ENCODE measurements around the gene NACC1. TPM values are rescaled to one million over a fixed set of nuclear protein-coding genes. Genes with fewer than 3 reads are reported as not detected.

The NACC1 gene
- total RNA-seq, 1 donor from 2014 or later, result 34.7 TPM

DNA sequence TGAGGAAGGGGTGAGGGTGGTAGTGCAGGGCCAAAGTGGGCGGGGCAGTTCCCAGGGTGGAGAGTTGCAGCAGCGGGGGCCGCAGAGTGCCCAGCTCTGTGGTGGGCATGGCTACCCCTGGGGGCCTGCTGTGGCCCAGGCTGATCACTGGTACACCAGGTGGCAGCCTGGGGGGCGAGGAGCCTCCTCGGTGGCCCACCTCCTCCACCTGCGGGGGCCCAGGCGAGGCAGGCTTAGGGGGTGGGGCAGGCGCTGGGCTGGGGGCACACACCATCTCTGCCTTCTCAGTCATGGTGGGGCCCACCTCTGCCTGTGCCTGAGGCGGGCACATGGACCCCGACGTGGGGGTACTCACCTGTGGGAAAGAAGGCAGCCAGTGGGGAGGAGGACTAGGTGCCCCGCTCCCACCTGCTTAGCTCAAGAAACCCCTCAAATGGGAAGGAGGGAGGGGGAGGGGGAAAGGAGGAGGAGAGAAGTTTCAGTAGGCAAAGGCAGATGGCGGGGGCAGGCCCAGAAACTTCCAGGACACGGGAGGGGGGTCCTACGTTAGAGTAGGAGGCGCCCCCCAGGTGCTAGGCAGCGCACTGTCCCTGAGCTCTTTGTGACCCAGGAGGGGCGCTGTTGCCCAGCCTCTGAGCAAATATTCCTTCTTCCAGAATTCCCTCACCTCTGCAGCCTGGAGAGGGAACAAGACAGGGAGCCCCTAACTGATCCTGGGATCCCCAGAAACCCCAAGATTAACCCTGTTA lies 17.0 kb upstream of the NACC1 start:
- Histone ChIP-seq H3K27ac (no peak overlapping the region), H3K4me1 (peaks cover 11% of the 10 kb centered on the region), H3K9me3 (ENCODE audit: low read depth) (no peaks in the 10 kb centered on the region), H4K20me1 (ENCODE audit: low read depth) (peaks cover 54% of the 10 kb centered on the region), H3K27me3 (peaks cover 73% of the 10 kb centered on the region), H2AFZ (replicated peaks) (no peak overlapping the region), H3K79me2 (ENCODE audit: low read depth) (no peaks in the 10 kb centered on the region), H3F3A (ENCODE audit: low read depth) (peaks cover 41% of the 10 kb centered on the region), H3K4me2 (no peak overlapping the region), H3K36me3 (no peaks in the 10 kb centered on the region), H3K9ac (no peak overlapping the region), H3K4me3 (no peak overlapping the region)
- peak overlapping the region; percentile 38 for H3K4me3 Mint-ChIP-seq
- TF ChIP-seq EZH2 (IDR thresholded peaks at IDR 0.05), result no peak
- TF ChIP-seq, protein P1, sequence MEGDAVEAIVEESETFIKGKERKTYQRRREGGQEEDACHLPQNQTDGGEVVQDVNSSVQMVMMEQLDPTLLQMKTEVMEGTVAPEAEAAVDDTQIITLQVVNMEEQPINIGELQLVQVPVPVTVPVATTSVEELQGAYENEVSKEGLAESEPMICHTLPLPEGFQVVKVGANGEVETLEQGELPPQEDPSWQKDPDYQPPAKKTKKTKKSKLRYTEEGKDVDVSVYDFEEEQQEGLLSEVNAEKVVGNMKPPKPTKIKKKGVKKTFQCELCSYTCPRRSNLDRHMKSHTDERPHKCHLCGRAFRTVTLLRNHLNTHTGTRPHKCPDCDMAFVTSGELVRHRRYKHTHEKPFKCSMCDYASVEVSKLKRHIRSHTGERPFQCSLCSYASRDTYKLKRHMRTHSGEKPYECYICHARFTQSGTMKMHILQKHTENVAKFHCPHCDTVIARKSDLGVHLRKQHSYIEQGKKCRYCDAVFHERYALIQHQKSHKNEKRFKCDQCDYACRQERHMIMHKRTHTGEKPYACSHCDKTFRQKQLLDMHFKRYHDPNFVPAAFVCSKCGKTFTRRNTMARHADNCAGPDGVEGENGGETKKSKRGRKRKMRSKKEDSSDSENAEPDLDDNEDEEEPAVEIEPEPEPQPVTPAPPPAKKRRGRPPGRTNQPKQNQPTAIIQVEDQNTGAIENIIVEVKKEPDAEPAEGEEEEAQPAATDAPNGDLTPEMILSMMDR (IDR thresholded peaks at IDR 0.05), result peak; percentile 53
- H3K4me1 Mint-ChIP-seq, result peaks cover 12% of the 10 kb centered on the region
- H3K9me3 Mint-ChIP-seq, result peaks cover 3% of the 10 kb centered on the region
- H3K36me3 Mint-ChIP-seq, result no peaks in the 10 kb centered on the region
- no peak overlapping the region for H3K27ac Mint-ChIP-seq
- DNase-seq (ENCODE audit: low spot score), result no peak
- peaks cover 47% of the 10 kb centered on the region for H3K27me3 Mint-ChIP-seq (ENCODE audit: insufficient read depth, low read depth)

DNA sequence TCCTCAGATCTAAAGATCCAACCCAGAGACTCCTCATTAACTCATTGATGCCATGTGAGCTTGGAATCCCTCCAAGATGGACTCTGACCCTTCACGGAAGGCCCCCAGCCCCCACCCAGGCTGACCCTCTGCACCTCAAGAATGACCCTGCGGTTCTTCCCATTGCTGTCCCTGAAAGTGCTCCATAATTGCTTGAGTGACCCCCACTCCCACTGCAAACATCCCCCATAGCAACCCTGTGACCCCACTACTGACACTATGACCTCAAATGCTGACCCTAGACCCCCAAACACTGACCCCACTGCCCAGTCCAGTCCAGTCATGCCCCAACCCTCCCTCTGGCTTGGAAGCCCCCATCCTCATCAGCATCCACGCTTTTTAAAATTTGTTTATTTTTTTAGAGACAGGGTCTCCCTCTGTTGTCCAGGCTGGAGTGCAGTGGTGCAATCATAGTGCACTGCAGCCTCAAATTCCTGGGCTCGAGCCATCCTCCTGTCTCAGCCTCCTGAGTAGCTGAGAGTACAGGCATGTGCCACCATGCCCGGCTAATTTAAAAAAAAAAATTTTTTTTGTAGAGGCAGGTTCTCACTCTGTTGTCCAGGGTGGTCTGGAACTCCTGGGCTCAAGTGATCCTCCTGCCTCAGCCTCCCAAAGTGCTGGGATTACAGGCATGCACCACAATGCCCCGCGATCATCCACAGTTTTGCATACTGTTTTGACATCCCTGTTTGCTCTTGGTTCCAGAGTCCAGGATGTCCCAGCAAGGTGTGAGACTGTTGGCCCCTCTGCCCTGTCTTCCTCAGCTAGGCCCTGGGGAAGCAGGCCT lies 16.3 kb upstream of the NACC1 start:
- Mint-ChIP-seq H3K9me3 (peaks cover 3% of the 10 kb centered on the region), H3K27ac (no peak overlapping the region), H3K4me3 (peak overlapping the region; percentile 38), H3K4me1 (peaks cover 10% of the 10 kb centered on the region), H3K36me3 (no peaks in the 10 kb centered on the region), H3K27me3 (ENCODE audit: insufficient read depth, low read depth) (peaks cover 41% of the 10 kb centered on the region)
- Histone ChIP-seq H3K4me1 (peaks cover 6% of the 10 kb centered on the region), H3K79me2 (ENCODE audit: low read depth) (no peaks in the 10 kb centered on the region), H2AFZ (replicated peaks) (no peak overlapping the region), H3K9me3 (ENCODE audit: low read depth) (no peaks in the 10 kb centered on the region), H3K4me2 (peak overlapping the region; percentile 67), H3K4me3 (no peak overlapping the region), H3K27ac (no peak overlapping the region), H4K20me1 (ENCODE audit: low read depth) (peaks cover 49% of the 10 kb centered on the region), H3K9ac (no peak overlapping the region), H3K27me3 (peaks cover 65% of the 10 kb centered on the region), H3F3A (ENCODE audit: low read depth) (peaks cover 33% of the 10 kb centered on the region), H3K36me3 (no peaks in the 10 kb centered on the region)
- no peak for DNase-seq (ENCODE audit: low spot score)
- TF ChIP-seq EZH2phosphoT487 (IDR thresholded peaks at IDR 0.05), result no peak
- no peak for TF ChIP-seq EZH2 (IDR thresholded peaks at IDR 0.05)
- TF ChIP-seq, protein P1 (IDR thresholded peaks at IDR 0.05), result no peak

DNA sequence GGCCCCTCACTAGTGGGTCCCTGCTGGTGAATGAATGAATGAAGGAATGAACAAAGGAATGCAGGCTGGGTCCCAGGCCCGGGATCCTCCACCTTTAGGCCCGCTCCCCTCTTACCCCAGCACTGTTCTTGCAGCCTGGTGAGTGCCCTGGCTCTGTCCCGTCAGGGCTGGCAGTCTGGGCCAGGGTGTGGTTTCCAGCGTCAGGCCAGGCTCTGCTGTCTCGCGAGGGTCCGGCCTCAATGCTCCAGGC lies 15.7 kb upstream of the NACC1 start:
- no peak for TF ChIP-seq EZH2phosphoT487 (IDR thresholded peaks at IDR 0.05)
- TF ChIP-seq, protein P1 (IDR thresholded peaks at IDR 0.05), result no peak
- TF ChIP-seq EZH2 (IDR thresholded peaks at IDR 0.05), result no peak
- no peak for DNase-seq (ENCODE audit: low spot score)
- peaks cover 28% of the 10 kb centered on the region for H3F3A ChIP-seq (ENCODE audit: low read depth)
- H3K4me1 ChIP-seq, result peaks cover 3% of the 10 kb centered on the region
- H3K9ac ChIP-seq, result no peak overlapping the region
- H3K27ac ChIP-seq, result no peak overlapping the region
- peaks cover 44% of the 10 kb centered on the region for H4K20me1 ChIP-seq (ENCODE audit: low read depth)
- Mint-ChIP-seq H3K4me1 (peaks cover 6% of the 10 kb centered on the region), H3K36me3 (peaks cover under 1% of the 10 kb centered on the region), H3K27me3 (ENCODE audit: insufficient read depth, low read depth) (peaks cover 36% of the 10 kb centered on the region), H3K9me3 (peaks cover 3% of the 10 kb centered on the region), H3K27ac (no peak overlapping the region), H3K4me3 (no peak overlapping the region)
- H3K27me3 ChIP-seq, result peaks cover 60% of the 10 kb centered on the region
- H3K9me3 ChIP-seq (ENCODE audit: low read depth), result no peaks in the 10 kb centered on the region
- peak overlapping the region; percentile 67 for H3K4me2 ChIP-seq
- H3K79me2 ChIP-seq (ENCODE audit: low read depth), result no peaks in the 10 kb centered on the region
- peak overlapping the region; percentile 90 for H2AFZ ChIP-seq (replicated peaks)
- H3K4me3 ChIP-seq, result peak overlapping the region; percentile 34
- H3K36me3 ChIP-seq, result no peaks in the 10 kb centered on the region

Measured in neural progenitor cell (in vitro differentiated cells).